Measurements from ENCODE around the gene GPD2.

- no peak for TF ChIP-seq HMGXB4 (CRISPR knock-in tag; IDR thresholded peaks at IDR 0.05; ENCODE audit: borderline replicate concordance in 1 of 2, low read depth in 1 of 2)
- no peak for TF ChIP-seq MAFF (IDR thresholded peaks at IDR 0.05; ENCODE audit: low read depth, low read length)
- no peak for TF ChIP-seq RBM39 (IDR thresholded peaks at IDR 0.05; ENCODE audit: low read depth, low read length, poor library complexity, severe bottlenecking)
- TF ChIP-seq ZNF274 (CRISPR knock-in tag; IDR thresholded peaks at IDR 0.05), result no peak
- TF ChIP-seq CTCF (CRISPR knock-in tag; IDR thresholded peaks at IDR 0.05), result no peak
Observed at GRCh38 chr2:156541229-156541628, 105.0 kb downstream of the GPD2 start.
